Breast epithelium (tissue), 4 donors: ENCODE results near the gene PKD1. TPM values are rescaled to one million over a fixed set of nuclear protein-coding genes. Genes with fewer than 3 reads are reported as not detected.
"Not testable (repeated sequence)": the region's sequence is repeated elsewhere in the genome, so short reads cannot be mapped to it uniquely, and the experiment has no call there.

Source experiments
- DNase-seq, 2 donors: peaks; one replicate each; pipeline ENCODE4 v3.0.0-alpha.2; 2019; ENCODE audit warnings: low spot score in 2 of 2
- H3K27ac ChIP-seq, 2 donors: fragments of 200-600 bp; sonication (generic) in 1 of 2; one replicate each; pipeline ENCODE4 v1.5.1; 2016 to 2019; ENCODE audit warnings: mild to moderate bottlenecking in 1 of 2
- H3K27me3 ChIP-seq, 2 donors: fragments of 200-600 bp; sonication (generic) in 1 of 2; one replicate each; pipeline versions ENCODE4 v1.5.1 to v1.6.0; 2017 to 2019; ENCODE audit warnings: control low read depth in 1 of 2, mild to moderate bottlenecking in 1 of 2
- H3K36me3 ChIP-seq: fragments of 200-600 bp; one replicate; pipeline ENCODE4 v1.5.1; 2019
- H3K4me1 ChIP-seq, 2 donors: fragments of 200-600 bp; sonication (generic); one replicate each; pipeline ENCODE4 v1.5.1; 2016 to 2019; ENCODE audit warnings: control low read depth in 1 of 2
- H3K4me3 ChIP-seq, 3 donors: fragments of 200-600 bp; sonication (generic); 1 replicate in 2 of 3; 2 replicates in 1 of 3; pipeline ENCODE4 v1.5.1; 2016 to 2019; ENCODE audit warnings: mild to moderate bottlenecking in 3 of 3, moderate library complexity in 2 of 3
- H3K9me3 ChIP-seq, 2 donors: fragments of 200-600 bp; sonication (generic) in 1 of 2; one replicate each; pipeline ENCODE4 v1.5.1; 2016 to 2019; ENCODE audit warnings: control low read depth in 1 of 2
- POLR2A ChIP-seq: fragments of 450-650 bp; IDR thresholded peaks from one replicate; pipeline ENCODE4 v1.6.1; 2016; ENCODE audit warnings: antibody characterized with exemption, mild to moderate bottlenecking, moderate library complexity
- POLR2AphosphoS5 ChIP-seq, 3 donors: sonication (generic); formaldehyde crosslinking; IDR thresholded peaks; one replicate each; pipeline ENCODE4 v1.6.1; 2017; ENCODE audit warnings: antibody characterized with exemption in 3 of 3
- intact Hi-C: fragments of 100-400 bp; cut with DNase I; formaldehyde crosslinking; loops from one replicate; pipeline ENCODE4 v1.15.1; 2023; ENCODE audit warnings: low total_unique reads
- total RNA-seq, 3 donors: library from RNA; depleted of rRNA; stranded (reverse); fragments of >200 nt; gene quantifications; one replicate each; pipeline ENCODE4 v1.1.0, GENCODE V29; 2016
- TF ChIP-seq, protein P1 (sequence below), 3 donors: fragments of 450-650 bp; IDR thresholded peaks; one replicate each; pipeline ENCODE4 v1.5.1; 2016 to 2017; ENCODE audit warnings: antibody characterized with exemption in 3 of 3, mild to moderate bottlenecking in 3 of 3, moderate library complexity in 3 of 3

Gene PKD1
- total RNA-seq, 3 donors from 2014 or later = 74.2 to 110 (median 107) TPM

DNA sequence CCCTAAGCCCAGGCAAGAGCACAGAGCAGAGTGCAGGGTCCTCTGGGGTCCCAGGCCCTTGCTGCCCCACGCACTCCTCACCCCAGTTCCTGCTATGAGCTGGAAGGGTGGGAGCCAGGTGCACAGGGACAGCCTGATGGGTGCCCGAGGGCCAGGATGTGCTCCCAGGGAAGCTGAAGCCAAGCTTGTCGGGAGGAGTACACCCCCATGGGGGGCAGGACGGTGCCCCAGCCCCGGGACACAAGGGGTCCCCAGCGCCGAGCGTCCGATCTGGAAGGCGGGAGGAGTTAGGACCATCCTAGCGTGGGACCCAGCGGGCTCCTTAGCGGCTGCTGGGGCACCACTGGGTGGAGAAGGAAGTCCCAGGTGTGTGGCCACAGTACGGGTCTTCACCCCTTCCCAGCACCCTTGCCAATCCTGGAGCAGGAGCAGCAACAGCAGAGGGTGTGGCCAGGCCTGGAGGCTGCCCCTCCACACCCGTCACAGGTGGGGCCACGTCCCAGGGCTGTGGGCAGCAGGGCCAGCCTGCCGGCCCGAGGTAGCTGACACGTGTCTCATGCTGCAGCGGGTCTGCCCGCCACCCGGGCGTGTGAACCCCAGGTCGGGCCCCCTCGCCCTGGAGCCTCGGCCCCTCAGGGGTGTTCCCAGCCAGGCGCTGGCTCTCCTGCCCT lies 11.9 kb downstream of the PKD1 start:
- H3K9me3 ChIP-seq, intact Hi-C loops, DNase-seq, H3K36me3 ChIP-seq, H3K27me3 ChIP-seq: not testable (repeated sequence)
- Histone ChIP-seq H3K27ac (peak overlapping the region; percentile 94 to 99), H3K4me1 (peaks cover 28% of the 10 kb centered on the region in 2 donors), H3K4me3 (peak overlapping the region in 2 of 3 donors; percentile 38 to 62)

DNA sequence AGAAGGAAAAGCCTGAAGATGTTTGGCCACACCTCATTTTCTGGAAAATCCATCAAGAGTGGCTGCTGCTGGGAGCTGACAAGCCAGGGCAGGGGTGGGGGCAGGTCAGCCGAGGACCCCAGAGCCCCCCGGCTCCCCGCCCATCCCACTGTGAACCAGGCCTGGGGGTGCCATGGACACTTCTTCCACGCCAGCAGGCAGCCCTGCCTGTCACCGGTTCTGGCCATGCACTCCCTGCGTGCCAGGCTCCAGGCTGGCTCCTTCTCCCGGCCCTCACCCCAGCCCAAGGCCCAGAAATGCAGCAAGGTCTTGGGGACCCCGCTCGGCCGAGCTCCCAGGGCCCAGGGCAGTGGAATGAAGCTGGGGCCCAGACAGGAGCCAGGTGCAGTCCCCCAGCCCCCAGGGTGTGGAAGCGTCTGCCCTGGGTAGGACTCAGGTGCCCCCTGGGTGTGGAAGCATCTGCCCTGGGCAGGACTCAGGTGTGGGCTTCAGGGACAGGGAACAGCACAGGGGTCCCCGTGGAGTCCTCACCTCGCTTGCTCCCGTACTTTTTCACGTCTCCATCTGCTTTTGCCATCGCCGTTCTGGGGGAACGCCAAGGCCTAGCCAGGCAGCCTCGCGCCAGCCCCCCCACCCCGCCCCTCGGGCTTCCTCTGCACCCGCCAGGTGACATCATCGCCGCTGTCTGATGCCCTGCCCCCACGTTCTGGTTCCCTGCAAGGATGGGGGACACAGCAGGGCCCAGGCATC lies 12.6 kb downstream of the PKD1 start:
- H3K27me3 ChIP-seq, H3K36me3 ChIP-seq, H3K9me3 ChIP-seq, DNase-seq, intact Hi-C loops: not testable (repeated sequence)
- Histone ChIP-seq H3K4me1 (peaks cover 28% of the 10 kb centered on the region in 2 donors), H3K4me3 (peak overlapping the region in 1 of 3 donors; percentile 62), H3K27ac (peak overlapping the region; percentile 94 to 99)

- DNase-seq = no peak
- Histone ChIP-seq H3K9me3 (no peaks in the 10 kb centered on the region), H3K27me3 (no peaks in the 10 kb centered on the region), H3K4me3 (peak overlapping the region in 2 of 3 donors; percentile 21 to 49), H3K36me3 (no peaks in the 10 kb centered on the region), H3K4me1 (peaks cover 28% of the 10 kb centered on the region in 2 donors), H3K27ac (peak overlapping the region; percentile 94 to 99)
- TF ChIP-seq POLR2AphosphoS5 (IDR thresholded peaks at IDR 0.05) = no peak
- TF ChIP-seq POLR2A = no peak
- TF ChIP-seq, protein P1, sequence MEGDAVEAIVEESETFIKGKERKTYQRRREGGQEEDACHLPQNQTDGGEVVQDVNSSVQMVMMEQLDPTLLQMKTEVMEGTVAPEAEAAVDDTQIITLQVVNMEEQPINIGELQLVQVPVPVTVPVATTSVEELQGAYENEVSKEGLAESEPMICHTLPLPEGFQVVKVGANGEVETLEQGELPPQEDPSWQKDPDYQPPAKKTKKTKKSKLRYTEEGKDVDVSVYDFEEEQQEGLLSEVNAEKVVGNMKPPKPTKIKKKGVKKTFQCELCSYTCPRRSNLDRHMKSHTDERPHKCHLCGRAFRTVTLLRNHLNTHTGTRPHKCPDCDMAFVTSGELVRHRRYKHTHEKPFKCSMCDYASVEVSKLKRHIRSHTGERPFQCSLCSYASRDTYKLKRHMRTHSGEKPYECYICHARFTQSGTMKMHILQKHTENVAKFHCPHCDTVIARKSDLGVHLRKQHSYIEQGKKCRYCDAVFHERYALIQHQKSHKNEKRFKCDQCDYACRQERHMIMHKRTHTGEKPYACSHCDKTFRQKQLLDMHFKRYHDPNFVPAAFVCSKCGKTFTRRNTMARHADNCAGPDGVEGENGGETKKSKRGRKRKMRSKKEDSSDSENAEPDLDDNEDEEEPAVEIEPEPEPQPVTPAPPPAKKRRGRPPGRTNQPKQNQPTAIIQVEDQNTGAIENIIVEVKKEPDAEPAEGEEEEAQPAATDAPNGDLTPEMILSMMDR (IDR thresholded peaks at IDR 0.05) = no peak
- intact Hi-C loops = no loop called here
Measured at GRCh38 chr16:2122429-2122828, 13.3 kb downstream of the PKD1 start.

- peaks cover 23 to 26% of the 10 kb centered on the region in 2 donors for H3K4me1 ChIP-seq
- H3K36me3 ChIP-seq = no peaks in the 10 kb centered on the region
- H3K27me3 ChIP-seq = no peaks in the 10 kb centered on the region
- H3K9me3 ChIP-seq = no peaks in the 10 kb centered on the region
- intact Hi-C loops = no loop called here
- TF ChIP-seq POLR2A (no peak), POLR2AphosphoS5 (IDR thresholded peaks at IDR 0.05) (no peak)
- TF ChIP-seq, protein P1 (IDR thresholded peaks at IDR 0.05) = no peak
- DNase-seq = no peak
- peak overlapping the region; percentile 94 to 99 for H3K27ac ChIP-seq
- peak overlapping the region in 2 of 3 donors; percentile 21 to 49 for H3K4me3 ChIP-seq
Measured at GRCh38 chr16:2121853-2122252, 13.8 kb downstream of the PKD1 start.

DNA sequence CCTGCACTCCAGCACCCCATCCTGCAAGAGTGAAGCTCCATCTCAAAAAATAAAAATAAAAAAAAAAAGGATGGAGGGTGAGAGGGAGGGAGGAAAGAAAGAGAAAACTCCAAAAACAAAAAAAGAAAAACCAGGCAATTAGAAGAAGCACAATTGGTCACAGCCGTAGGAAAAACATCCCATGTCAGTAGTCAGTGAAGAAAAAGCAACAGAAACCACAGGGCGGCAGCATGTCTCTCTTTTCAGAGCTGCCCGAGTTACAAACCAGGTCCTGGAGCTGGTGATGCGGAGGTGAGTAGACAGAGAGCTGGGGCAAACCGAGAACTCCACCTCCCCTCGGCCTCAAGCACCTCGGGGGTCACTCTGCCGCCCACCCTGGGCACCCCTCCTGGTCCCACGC lies 14.4 kb downstream of the PKD1 start:
- peaks cover 20 to 25% of the 10 kb centered on the region in 2 donors for H3K4me1 ChIP-seq
- H3K36me3 ChIP-seq, H3K9me3 ChIP-seq, H3K27me3 ChIP-seq, intact Hi-C loops: not testable (repeated sequence)
- TF ChIP-seq, protein P1 (IDR thresholded peaks at IDR 0.05) = peak in 1 of 3 donors; percentile 48
- peak overlapping the region; percentile 94 to 99 for H3K27ac ChIP-seq
- H3K4me3 ChIP-seq = peak overlapping the region in 2 of 3 donors; percentile 21 to 49
- DNase-seq = peak in 1 of 2 donors; percentile 84

GRCh38 chr16:2117960-2118722 lies 17.6 kb downstream of the PKD1 start:
- intact Hi-C loops, H3K4me1 ChIP-seq, H3K27me3 ChIP-seq, DNase-seq, H3K36me3 ChIP-seq, H3K4me3 ChIP-seq, H3K9me3 ChIP-seq, H3K27ac ChIP-seq: not testable (repeated sequence)

GRCh38 chr16:2117341-2117740 lies 18.4 kb downstream of the PKD1 start:
- H3K27me3 ChIP-seq, H3K9me3 ChIP-seq, H3K36me3 ChIP-seq, H3K4me1 ChIP-seq, H3K27ac ChIP-seq, intact Hi-C loops, H3K4me3 ChIP-seq, DNase-seq: not testable (repeated sequence)

GRCh38 chr16:2116428-2116827 lies 19.3 kb downstream of the PKD1 start:
- H3K27ac ChIP-seq, H3K4me3 ChIP-seq, DNase-seq, H3K9me3 ChIP-seq, intact Hi-C loops, H3K36me3 ChIP-seq, H3K27me3 ChIP-seq, H3K4me1 ChIP-seq: not testable (repeated sequence)
